CD4-positive, alpha-beta T cell treated with Interleukin-4 for 1 hour (primary cell): Measurements from ENCODE around the gene CWH43.
"Not testable (repeated sequence)": the region's sequence is repeated elsewhere in the genome, so short reads cannot be mapped to it uniquely, and the experiment has no call there.

Source experiments
- DNase-seq, 2 donors: peaks; one replicate each; pipeline ENCODE4 v3.0.0-alpha.2; 2020 to 2022

The CWH43 gene

GRCh38 chr4:48985976-48986653, at the start of gene CWH43:
Gene CWH43 (plus strand): TSS chr4:48986275. CDS start chr4:48986430, 155 bp downstream.
- no peak for DNase-seq

- no peak for DNase-seq
Observed at GRCh38 chr4:48937033-48937432, 49.0 kb upstream of the CWH43 start.

- no peak for DNase-seq
Observed at GRCh38 chr4:48938831-48939230, 47.2 kb upstream of the CWH43 start.

GRCh38 chr4:48939785-48940184, 46.3 kb upstream of the CWH43 start:
- no peak for DNase-seq

- DNase-seq: no peak
Observed at GRCh38 chr4:48943387-48943786, 42.7 kb upstream of the CWH43 start.

- no peak for DNase-seq
Observed at GRCh38 chr4:48944252-48944651, 41.8 kb upstream of the CWH43 start.

- DNase-seq: peak; percentile 15 to 32
Observed at GRCh38 chr4:48944756-48945241, 41.3 kb upstream of the CWH43 start.

- no peak for DNase-seq
Observed at GRCh38 chr4:48945981-48946380, 40.1 kb upstream of the CWH43 start.

GRCh38 chr4:48947731-48948130, 38.3 kb upstream of the CWH43 start:
- no peak for DNase-seq

GRCh38 chr4:48949086-48949485, 37.0 kb upstream of the CWH43 start:
- no peak for DNase-seq

GRCh38 chr4:48949518-48950219, 36.4 kb upstream of the CWH43 start:
- DNase-seq: no peak

- DNase-seq: no peak
Observed at GRCh38 chr4:48954314-48954713, 31.8 kb upstream of the CWH43 start.

- not testable (repeated sequence) for DNase-seq
Observed at GRCh38 chr4:48957366-48957765, 28.7 kb upstream of the CWH43 start.

GRCh38 chr4:48958582-48958981, 27.5 kb upstream of the CWH43 start:
- no peak for DNase-seq

- no peak for DNase-seq
Observed at GRCh38 chr4:48960988-48961635, 25.0 kb upstream of the CWH43 start.

- DNase-seq: no peak
Observed at GRCh38 chr4:48962636-48963035, 23.4 kb upstream of the CWH43 start.

GRCh38 chr4:48963042-48963679, 22.9 kb upstream of the CWH43 start:
- peak; percentile 81 to 84 for DNase-seq

GRCh38 chr4:48967101-48967500, 19.0 kb upstream of the CWH43 start:
- DNase-seq: no peak

GRCh38 chr4:48967631-48968030, 18.4 kb upstream of the CWH43 start:
- DNase-seq: no peak

- DNase-seq: no peak
Observed at GRCh38 chr4:48968814-48969213, 17.3 kb upstream of the CWH43 start.

GRCh38 chr4:48970471-48970921, 15.6 kb upstream of the CWH43 start:
- no peak for DNase-seq

- no peak for DNase-seq
Observed at GRCh38 chr4:48974979-48975640, 11.0 kb upstream of the CWH43 start.

- no peak for DNase-seq
Observed at GRCh38 chr4:48976041-48976440, 10.0 kb upstream of the CWH43 start.
